Stimulated activated naive CD8-positive, alpha-beta T cell treated with anti-CD3 and anti-CD28 coated beads, Interleukin-15, Interleukin-2, amounts not matched to agents 100 ng/mL and 50 ng/mL, for 24 hours (primary cell): ENCODE measurements around the gene CENPI.
"Not testable (repeated sequence)": the region's sequence is repeated elsewhere in the genome, so short reads cannot be mapped to it uniquely, and the experiment has no call there.

Experiments used
- H3K27ac Mint-ChIP-seq: one replicate; pipeline ENCODE4 v1.8.0; 2021; ENCODE audit warnings: mild to moderate bottlenecking, mixed read lengths
- H3K27me3 Mint-ChIP-seq: one replicate; pipeline ENCODE4 v1.8.0; 2021; ENCODE audit warnings: mixed read lengths
- H3K36me3 Mint-ChIP-seq: one replicate; pipeline ENCODE4 v1.8.0; 2021; ENCODE audit warnings: low read depth, mixed read lengths
- H3K4me1 Mint-ChIP-seq: one replicate; pipeline ENCODE4 v1.8.0; 2021; ENCODE audit warnings: low read depth, mixed read lengths
- H3K4me3 Mint-ChIP-seq: one replicate; pipeline ENCODE4 v1.8.0; 2021; ENCODE audit warnings: mild to moderate bottlenecking, mixed read lengths
- H3K9me3 Mint-ChIP-seq: one replicate; pipeline ENCODE4 v1.8.0; 2021; ENCODE audit warnings: mixed read lengths

The CENPI gene, protein sequence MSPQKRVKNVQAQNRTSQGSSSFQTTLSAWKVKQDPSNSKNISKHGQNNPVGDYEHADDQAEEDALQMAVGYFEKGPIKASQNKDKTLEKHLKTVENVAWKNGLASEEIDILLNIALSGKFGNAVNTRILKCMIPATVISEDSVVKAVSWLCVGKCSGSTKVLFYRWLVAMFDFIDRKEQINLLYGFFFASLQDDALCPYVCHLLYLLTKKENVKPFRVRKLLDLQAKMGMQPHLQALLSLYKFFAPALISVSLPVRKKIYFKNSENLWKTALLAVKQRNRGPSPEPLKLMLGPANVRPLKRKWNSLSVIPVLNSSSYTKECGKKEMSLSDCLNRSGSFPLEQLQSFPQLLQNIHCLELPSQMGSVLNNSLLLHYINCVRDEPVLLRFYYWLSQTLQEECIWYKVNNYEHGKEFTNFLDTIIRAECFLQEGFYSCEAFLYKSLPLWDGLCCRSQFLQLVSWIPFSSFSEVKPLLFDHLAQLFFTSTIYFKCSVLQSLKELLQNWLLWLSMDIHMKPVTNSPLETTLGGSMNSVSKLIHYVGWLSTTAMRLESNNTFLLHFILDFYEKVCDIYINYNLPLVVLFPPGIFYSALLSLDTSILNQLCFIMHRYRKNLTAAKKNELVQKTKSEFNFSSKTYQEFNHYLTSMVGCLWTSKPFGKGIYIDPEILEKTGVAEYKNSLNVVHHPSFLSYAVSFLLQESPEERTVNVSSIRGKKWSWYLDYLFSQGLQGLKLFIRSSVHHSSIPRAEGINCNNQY

DNA sequence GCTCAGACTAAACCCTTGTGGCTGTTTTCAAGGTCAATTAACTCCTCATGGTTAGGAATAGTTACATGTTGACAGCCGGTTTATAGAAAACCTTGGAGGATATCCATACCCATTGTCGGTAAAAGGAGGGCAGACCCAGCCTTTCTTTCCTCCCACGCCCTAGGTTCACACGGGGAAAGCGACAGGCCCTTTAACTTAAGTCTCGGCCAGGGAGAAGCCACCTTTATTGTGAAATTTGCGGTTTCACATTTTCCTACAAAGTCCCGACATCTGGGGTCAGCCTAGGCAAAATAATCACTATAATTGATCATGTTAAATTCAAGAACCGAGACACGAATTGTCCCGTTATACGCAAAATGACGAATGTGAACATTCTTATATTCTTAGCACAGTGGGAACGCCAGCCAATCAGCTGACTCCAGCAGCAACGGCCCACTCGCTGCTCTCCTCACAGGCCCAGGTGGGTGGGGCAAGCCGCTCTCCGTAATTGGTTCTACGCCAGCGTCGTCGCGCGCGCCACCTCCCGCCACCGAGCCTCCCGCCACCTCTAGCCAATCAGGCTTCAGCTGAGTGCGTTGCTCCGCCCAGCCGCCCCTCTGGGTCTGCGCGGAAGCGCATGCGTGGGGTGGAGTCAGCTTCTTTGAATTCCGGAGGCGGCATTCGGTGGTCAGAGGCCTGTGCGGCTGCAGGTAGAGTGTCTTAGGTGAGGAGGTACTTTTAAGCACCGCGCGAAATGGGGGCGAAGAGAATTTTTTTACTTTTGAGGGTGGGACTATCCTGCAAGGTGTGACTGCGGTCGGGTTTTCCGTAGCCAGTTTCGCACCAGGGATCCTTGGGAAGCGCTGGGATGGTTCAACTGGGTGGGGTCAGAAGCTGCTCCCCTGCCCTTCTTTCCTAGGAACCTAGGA is at the start of gene CENPI:
CENPI (plus strand) TSS at position 659 of the 908 bp plus-strand sequence. CDS start 2,867 bp downstream, outside the sequence.
- peaks cover 15% of the 10 kb centered on the region for H3K4me1 Mint-ChIP-seq
- peak within 1 kb of the TSS; percentile 91 for H3K4me3 Mint-ChIP-seq
- peaks cover 11% of the 10 kb centered on the region for H3K36me3 Mint-ChIP-seq
- no peaks in the 10 kb centered on the region for H3K27me3 Mint-ChIP-seq
- H3K9me3 Mint-ChIP-seq, result no peaks in the 10 kb centered on the region
- peak within 1 kb of the TSS; percentile 86 for H3K27ac Mint-ChIP-seq

- Mint-ChIP-seq H3K27me3 (no peaks in the 10 kb centered on the region), H3K4me3 (peak overlapping the region; percentile 88), H3K27ac (peak overlapping the region; percentile 95), H3K9me3 (no peaks in the 10 kb centered on the region), H3K36me3 (peaks cover 17% of the 10 kb centered on the region), H3K4me1 (peaks cover 19% of the 10 kb centered on the region)
Measured at GRCh38 chrX:101051153-101051548, 46.9 kb upstream of the CENPI start.

DNA sequence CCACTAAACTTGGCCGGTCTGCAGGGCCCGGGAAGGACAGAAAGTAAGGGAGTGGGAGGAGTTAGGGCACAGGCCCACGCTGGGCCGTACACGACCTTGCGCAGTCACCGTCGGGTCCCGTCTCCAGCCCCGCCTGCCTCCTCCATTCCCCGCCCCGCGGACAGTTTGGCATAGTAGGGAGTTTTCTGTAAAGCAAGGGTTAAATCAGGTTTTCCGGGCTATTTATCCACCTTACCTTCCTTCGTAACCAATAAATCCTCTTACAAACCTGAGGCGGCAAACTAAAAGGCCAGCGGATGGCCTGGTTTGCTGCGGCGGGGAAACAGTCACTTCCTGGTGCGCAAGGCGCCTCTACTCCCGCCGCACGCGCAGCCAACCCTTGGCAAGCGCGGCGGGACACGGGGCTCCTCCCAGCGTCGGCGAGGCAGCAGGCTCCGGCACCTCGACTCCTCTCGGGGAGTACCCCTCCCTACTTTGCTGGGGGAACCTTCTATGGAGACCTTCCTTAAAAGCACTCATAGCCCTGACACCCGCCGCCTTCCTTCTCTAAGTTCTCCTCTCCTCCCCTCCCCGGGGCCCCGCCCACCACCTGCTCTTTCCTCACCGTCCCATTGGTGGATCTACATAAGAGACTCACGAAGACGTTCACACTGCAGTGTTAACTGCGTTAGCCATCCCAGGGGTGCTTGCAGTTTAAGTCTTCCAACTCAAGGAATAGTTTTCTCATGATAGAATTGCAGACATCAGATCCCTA is 46.3 kb upstream of the CENPI start, which contains the start of gene TRMT2B:
TRMT2B (minus strand) TSS at position 563 of the 754 bp plus-strand sequence. CDS start 9,822 bp downstream, outside the sequence.
- peaks cover 17% of the 10 kb centered on the region for H3K36me3 Mint-ChIP-seq
- H3K27me3 Mint-ChIP-seq, result no peaks in the 10 kb centered on the region
- peak within 1 kb of the TSS; percentile 88 for H3K4me3 Mint-ChIP-seq
- peak within 1 kb of the TSS; percentile 95 for H3K27ac Mint-ChIP-seq
- peaks cover 23% of the 10 kb centered on the region for H3K4me1 Mint-ChIP-seq
- H3K9me3 Mint-ChIP-seq, result no peaks in the 10 kb centered on the region

DNA sequence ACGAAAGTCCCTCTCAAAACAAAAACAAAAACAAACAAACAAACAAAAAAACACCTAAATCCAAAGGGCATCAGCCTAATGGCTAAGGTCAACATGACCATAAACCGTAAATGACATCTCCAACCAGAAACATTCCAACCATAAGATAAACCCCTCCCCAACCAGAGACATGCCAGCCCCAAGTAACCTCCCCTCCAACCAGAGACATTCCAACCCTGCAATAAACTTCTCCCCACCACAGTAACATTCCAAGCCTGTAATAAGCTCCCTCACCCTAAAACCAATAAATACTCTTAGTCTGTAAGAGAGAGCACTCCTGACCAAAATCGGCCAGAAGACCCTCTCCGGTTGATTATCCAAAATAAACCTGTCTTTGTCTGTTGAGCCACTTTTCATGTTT is 41.5 kb upstream of the CENPI start:
- not testable (repeated sequence) for H3K9me3 Mint-ChIP-seq, H3K36me3 Mint-ChIP-seq, H3K27ac Mint-ChIP-seq, H3K4me3 Mint-ChIP-seq, H3K27me3 Mint-ChIP-seq
- peaks cover 14% of the 10 kb centered on the region for H3K4me1 Mint-ChIP-seq

DNA sequence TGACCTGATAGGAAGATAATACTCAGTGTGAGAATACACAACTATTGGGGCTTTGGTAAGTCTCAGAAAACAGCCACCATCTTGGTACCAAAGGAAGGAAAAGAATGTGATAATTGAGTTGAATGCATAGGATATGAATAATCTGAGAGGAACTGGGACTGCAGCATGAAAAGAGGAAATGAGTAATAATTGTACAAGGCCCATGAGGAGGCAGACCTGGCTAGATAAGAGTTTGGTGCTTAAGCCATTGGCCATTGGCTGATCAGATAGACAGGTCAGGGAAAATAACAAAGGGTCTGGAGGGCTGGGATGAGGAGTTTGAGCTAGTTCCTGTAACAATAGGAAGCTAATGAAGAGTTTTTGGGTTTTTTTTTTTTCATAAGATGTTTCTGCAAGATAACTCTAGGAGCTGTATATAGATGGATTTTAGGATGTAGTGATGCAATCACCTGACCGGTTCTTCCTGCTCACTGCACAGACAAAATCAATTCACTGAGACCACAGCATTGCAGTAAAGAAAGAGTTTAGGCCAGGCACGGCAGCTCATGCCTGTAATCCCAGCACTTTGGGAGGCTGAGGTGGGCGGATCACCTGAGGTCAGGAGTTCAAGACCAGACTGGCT is 40.8 kb upstream of the CENPI start:
- H3K36me3 Mint-ChIP-seq, result no peaks in the 10 kb centered on the region
- no peaks in the 10 kb centered on the region for H3K9me3 Mint-ChIP-seq
- H3K27me3 Mint-ChIP-seq, result no peaks in the 10 kb centered on the region
- H3K27ac Mint-ChIP-seq, result no peak overlapping the region
- H3K4me3 Mint-ChIP-seq, result no peak overlapping the region
- peaks cover 13% of the 10 kb centered on the region for H3K4me1 Mint-ChIP-seq

DNA sequence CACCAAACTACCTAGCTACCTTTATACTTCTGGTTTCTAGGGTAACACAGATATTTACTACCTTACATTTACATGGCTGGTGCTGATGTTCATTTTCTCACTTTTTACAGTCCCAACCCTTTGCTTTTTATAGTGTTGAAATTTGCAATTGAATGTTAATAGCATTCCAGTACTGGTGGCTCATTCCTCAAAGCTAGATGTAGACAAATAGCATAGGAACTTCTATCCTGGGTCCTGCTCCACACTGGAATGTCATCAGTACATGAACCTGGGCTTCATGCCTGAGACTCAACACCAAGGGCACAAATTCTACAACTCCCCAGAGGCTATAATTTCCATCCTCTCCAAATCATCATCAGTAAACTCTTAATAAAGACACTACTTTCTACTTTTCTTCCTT is 35.8 kb upstream of the CENPI start:
- no peaks in the 10 kb centered on the region for H3K36me3 Mint-ChIP-seq
- no peaks in the 10 kb centered on the region for H3K27me3 Mint-ChIP-seq
- H3K4me3 Mint-ChIP-seq, result no peak overlapping the region
- H3K27ac Mint-ChIP-seq, result no peak overlapping the region
- no peaks in the 10 kb centered on the region for H3K9me3 Mint-ChIP-seq
- H3K4me1 Mint-ChIP-seq, result peaks cover 2% of the 10 kb centered on the region

DNA sequence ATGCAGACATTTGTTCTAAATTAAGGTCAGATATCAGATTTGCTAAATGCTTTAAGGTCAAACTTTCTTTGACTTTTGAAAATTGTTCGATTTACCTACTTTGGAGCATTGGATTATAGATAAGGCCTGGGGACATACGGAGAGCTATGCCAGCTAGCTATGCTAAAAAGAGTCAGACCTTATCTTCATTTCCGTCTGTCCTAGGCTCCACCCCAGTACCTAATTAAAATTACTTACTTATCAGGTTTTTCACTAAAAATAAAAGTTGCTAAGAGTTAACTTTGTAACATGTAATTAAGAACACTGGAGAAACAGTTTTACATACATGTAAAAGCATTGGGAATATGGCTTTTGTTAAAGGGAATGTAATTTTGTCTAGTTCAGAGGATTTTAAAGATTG is 26.4 kb upstream of the CENPI start:
- H3K27me3 Mint-ChIP-seq, result no peaks in the 10 kb centered on the region

DNA sequence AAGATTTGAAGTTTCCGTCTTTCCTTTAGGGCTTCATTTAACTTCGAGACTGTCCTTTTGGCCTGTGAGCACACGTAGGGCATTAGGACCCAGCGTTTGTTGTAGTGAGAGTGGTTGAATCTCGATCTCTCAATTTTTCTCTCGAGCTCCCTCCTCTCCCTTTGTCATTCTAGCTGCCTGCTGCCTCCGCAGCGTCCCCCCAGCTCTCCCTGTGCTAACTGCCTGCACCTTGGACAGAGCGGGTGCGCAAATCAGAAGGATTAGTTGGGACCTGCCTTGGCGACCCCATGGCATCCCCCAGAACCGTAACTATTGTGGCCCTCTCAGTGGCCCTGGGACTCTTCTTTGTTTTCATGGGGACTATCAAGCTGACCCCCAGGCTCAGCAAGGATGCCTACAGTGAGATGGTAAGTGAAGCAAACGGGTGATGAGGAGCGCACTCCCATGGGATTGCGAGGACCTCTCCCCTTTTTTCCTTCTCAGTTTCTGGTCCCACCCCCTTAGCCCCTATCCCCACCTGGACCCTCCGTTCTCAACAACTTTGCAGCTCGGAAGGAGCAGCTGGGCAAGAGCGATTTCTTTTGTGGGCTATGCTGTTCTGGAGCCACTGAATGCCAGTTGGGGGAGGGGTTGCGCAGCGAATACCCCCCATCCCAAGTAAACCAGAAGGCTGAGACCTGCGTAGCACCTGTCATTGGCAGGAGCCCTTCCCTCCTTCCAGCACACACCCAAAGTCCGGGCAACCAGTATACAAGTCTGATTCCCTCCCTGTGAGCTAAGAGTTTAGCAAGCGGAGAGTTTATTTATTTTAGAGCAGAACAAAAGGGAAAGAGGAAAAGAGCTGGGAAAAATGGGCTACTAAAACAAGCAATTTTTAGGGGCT is 19.0 kb upstream of the CENPI start, which contains the start of gene TMEM35A:
TMEM35A (plus strand) TSS at position 164 of the 883 bp plus-strand sequence; CDS start at position 288, 124 bp downstream.
- Mint-ChIP-seq H3K4me1 (no peaks in the 10 kb centered on the region), H3K36me3 (no peaks in the 10 kb centered on the region)

More for the DNA sequence above, 26.4 kb upstream of the CENPI start:
- Mint-ChIP-seq H3K36me3 (no peaks in the 10 kb centered on the region), H3K27ac (no peak overlapping the region), H3K4me3 (no peak overlapping the region), H3K4me1 (no peaks in the 10 kb centered on the region), H3K9me3 (no peaks in the 10 kb centered on the region)

GRCh38 chrX:101079736-101080270 is 18.2 kb upstream of the CENPI start:
- Mint-ChIP-seq H3K27me3 (peaks cover 20% of the 10 kb centered on the region), H3K4me3 (no peak overlapping the region), H3K27ac (no peak overlapping the region), H3K4me1 (no peaks in the 10 kb centered on the region), H3K36me3 (no peaks in the 10 kb centered on the region), H3K9me3 (no peaks in the 10 kb centered on the region)

More for the DNA sequence above, 19.0 kb upstream of the CENPI start, which contains the start of gene TMEM35A:
- H3K27ac Mint-ChIP-seq, result no peak within 1 kb of the TSS
- no peaks in the 10 kb centered on the region for H3K9me3 Mint-ChIP-seq
- no peak within 1 kb of the TSS for H3K4me3 Mint-ChIP-seq
- peaks cover 20% of the 10 kb centered on the region for H3K27me3 Mint-ChIP-seq

GRCh38 chrX:101080326-101081124 is 17.5 kb upstream of the CENPI start:
- no peak overlapping the region for H3K4me3 Mint-ChIP-seq
- no peaks in the 10 kb centered on the region for H3K4me1 Mint-ChIP-seq

GRCh38 chrX:101081231-101081630 is 16.8 kb upstream of the CENPI start:
- H3K36me3 Mint-ChIP-seq, result no peaks in the 10 kb centered on the region
- no peak overlapping the region for H3K27ac Mint-ChIP-seq
- H3K4me1 Mint-ChIP-seq, result no peaks in the 10 kb centered on the region
- no peak overlapping the region for H3K4me3 Mint-ChIP-seq
- H3K27me3 Mint-ChIP-seq, result peaks cover 20% of the 10 kb centered on the region
- no peaks in the 10 kb centered on the region for H3K9me3 Mint-ChIP-seq

More at GRCh38 chrX:101080326-101081124, 17.5 kb upstream of the CENPI start:
- Mint-ChIP-seq H3K27me3 (peaks cover 20% of the 10 kb centered on the region), H3K9me3 (no peaks in the 10 kb centered on the region), H3K27ac (no peak overlapping the region), H3K36me3 (no peaks in the 10 kb centered on the region)

DNA sequence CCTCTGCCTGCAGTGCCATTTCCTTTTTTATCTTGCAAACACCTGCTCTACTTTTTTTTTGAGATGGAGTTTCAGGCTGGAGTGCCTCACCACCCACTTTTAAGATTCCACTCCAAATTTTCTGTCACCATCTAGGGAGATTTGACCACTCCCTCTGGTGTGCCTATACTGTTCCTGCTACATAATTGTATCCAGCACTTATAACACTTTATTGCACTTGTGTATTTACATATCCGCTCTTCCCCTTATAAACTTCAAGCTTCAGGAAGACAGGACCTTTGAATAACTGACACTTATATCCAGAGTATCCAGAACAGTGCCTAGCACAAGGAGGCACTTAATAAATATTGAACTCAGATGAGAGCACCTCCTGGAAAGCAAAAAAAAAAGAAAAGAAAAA is 6.2 kb upstream of the CENPI start:
- no peak overlapping the region for H3K27ac Mint-ChIP-seq
- H3K4me3 Mint-ChIP-seq, result no peak overlapping the region

More for the DNA sequence above, 6.2 kb upstream of the CENPI start:
- peaks cover 2% of the 10 kb centered on the region for H3K4me1 Mint-ChIP-seq
- no peaks in the 10 kb centered on the region for H3K9me3 Mint-ChIP-seq
- H3K36me3 Mint-ChIP-seq, result no peaks in the 10 kb centered on the region
- no peaks in the 10 kb centered on the region for H3K27me3 Mint-ChIP-seq
